Measurements from ENCODE around the gene TMEM121B. TPM values are rescaled to one million over a fixed set of nuclear protein-coding genes. Genes with fewer than 3 reads are reported as not detected.

The TMEM121B gene
- total RNA-seq, 6 experiments from 2014 or later, result 0.05 to 0.33 (median 0.19) TPM

- intact Hi-C loops (cut with DNase I), result no loop called here
- WGBS (ENCODE audit: insufficient coverage, low coverage, low lambda C conversion rate, missing lambda C conversion rate), result 68% methylated on average over 10 of the region's 15 CpGs
- Histone ChIP-seq H3K27ac (no peak overlapping the region), H3K27me3 (no peaks in the 10 kb centered on the region), H3K36me3 (peaks cover 0 to 57% (median 4%) of the 10 kb centered on the region in 4 donors), H3K9me3 (no peaks in the 10 kb centered on the region), H3K4me1 (no peaks in the 10 kb centered on the region), H3K4me3 (no peak overlapping the region)
- DNase-seq (no peak), ATAC-seq (peak; percentile 7 to 73 (median 46))
- TF ChIP-seq, protein P1, sequence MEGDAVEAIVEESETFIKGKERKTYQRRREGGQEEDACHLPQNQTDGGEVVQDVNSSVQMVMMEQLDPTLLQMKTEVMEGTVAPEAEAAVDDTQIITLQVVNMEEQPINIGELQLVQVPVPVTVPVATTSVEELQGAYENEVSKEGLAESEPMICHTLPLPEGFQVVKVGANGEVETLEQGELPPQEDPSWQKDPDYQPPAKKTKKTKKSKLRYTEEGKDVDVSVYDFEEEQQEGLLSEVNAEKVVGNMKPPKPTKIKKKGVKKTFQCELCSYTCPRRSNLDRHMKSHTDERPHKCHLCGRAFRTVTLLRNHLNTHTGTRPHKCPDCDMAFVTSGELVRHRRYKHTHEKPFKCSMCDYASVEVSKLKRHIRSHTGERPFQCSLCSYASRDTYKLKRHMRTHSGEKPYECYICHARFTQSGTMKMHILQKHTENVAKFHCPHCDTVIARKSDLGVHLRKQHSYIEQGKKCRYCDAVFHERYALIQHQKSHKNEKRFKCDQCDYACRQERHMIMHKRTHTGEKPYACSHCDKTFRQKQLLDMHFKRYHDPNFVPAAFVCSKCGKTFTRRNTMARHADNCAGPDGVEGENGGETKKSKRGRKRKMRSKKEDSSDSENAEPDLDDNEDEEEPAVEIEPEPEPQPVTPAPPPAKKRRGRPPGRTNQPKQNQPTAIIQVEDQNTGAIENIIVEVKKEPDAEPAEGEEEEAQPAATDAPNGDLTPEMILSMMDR (IDR thresholded peaks at IDR 0.05), result no peak
- no peak for TF ChIP-seq POLR2A (IDR thresholded peaks at IDR 0.05)
These were observed 14.2 kb downstream of the TMEM121B start for GRCh38 chr22:17106785-17107546.

DNA sequence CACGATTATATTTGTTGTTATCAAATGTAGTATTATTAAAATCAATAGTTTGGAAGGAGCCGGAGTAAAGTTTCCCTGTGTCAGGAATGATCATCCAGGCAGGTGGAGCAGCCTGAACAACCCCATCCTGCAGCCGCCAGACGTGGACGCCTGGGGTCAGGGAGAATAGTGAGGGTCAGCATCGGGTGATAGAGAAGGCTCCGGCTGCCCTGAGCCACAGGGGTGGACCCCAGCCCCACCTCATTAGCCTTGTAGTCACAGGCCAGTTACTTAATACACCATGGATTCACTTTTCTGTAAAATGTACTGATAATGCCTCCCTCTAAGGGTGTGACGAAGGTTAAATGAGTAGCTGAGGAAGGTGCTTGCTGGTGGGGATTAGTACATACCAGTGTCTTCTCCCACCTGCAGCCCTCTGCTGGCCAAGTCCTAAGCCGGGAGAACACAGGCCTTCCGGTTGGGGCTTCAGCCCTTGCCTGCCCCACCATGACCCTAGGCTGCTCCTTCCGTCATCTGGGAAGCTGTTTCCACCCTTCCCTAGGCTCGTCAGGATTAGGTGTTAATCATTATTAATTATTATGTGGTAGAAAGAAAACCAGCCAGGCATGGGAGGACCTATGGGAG is 14.9 kb downstream of the TMEM121B start:
- Histone ChIP-seq H3K27me3 (no peaks in the 10 kb centered on the region), H3K27ac (no peak overlapping the region), H3K9me3 (no peaks in the 10 kb centered on the region), H3K36me3 (peaks cover 0 to 64% (median 7%) of the 10 kb centered on the region in 4 donors), H3K4me1 (no peaks in the 10 kb centered on the region), H3K4me3 (no peak overlapping the region)
- ATAC-seq (peak; percentile 18 to 51 (median 29)), DNase-seq (no peak)
- intact Hi-C loops (cut with DNase I), result no loop called here
- TF ChIP-seq POLR2A (IDR thresholded peaks at IDR 0.05), result no peak
- WGBS (ENCODE audit: insufficient coverage, low coverage, low lambda C conversion rate, missing lambda C conversion rate), result 67% methylated on average over 5 of the region's 12 CpGs

- H3K4me1 ChIP-seq, result no peaks in the 10 kb centered on the region
- H3K36me3 ChIP-seq, result peaks cover 0 to 72% (median 11%) of the 10 kb centered on the region in 4 donors
- no peak for DNase-seq
- intact Hi-C loops (cut with DNase I), result no loop called here
- H3K27me3 ChIP-seq, result no peaks in the 10 kb centered on the region
- no peak for ATAC-seq
- no peaks in the 10 kb centered on the region for H3K9me3 ChIP-seq
- no peak overlapping the region for H3K4me3 ChIP-seq
- TF ChIP-seq, protein P1 (IDR thresholded peaks at IDR 0.05), result no peak
- TF ChIP-seq POLR2A (IDR thresholded peaks at IDR 0.05), result no peak
- 79% methylated on average over 11 of the region's 22 CpGs for WGBS (ENCODE audit: insufficient coverage, low coverage, low lambda C conversion rate, missing lambda C conversion rate)
- no peak overlapping the region for H3K27ac ChIP-seq
These were observed 15.7 kb downstream of the TMEM121B start for GRCh38 chr22:17105143-17106129.

DNA sequence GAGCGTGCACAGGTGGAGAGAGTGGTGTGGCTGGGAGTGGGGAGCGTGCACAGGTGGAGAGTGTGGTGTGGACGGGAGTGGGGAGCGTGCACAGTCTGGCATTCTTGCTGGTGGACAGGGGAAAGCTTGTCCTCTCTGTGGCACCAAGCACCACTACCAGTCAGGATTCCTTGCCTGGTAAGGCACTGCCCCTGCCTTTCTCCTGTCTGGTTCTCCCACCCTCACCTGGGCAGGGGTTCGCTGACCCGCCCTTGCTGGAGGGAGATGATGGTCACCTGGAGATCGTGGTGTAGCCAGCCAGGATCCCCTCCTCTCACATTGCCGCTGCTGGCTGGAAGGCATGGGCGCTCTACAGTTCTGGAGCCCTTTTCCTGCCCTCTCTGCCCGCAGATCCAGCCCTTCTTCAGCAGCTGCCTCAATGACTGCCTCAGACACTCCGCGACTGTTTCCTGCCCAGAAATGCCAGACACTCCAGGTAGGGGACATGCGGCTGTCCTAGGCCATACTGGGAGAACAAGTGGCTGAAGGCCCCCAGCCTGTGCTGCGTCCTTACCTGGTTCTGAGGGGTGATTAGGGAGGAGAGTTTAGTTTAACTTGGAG is 16.7 kb downstream of the TMEM121B start:
- no peak for ATAC-seq
- H3K9me3 ChIP-seq, result no peaks in the 10 kb centered on the region
- WGBS (ENCODE audit: insufficient coverage, low coverage, low lambda C conversion rate, missing lambda C conversion rate), result 87% methylated on average over 4 of the region's 14 CpGs
- H3K27ac ChIP-seq, result no peak overlapping the region
- DNase-seq, result no peak
- H3K4me3 ChIP-seq, result no peak overlapping the region
- H3K27me3 ChIP-seq, result no peaks in the 10 kb centered on the region
- TF ChIP-seq, protein P1 (IDR thresholded peaks at IDR 0.05), result no peak
- TF ChIP-seq POLR2A (IDR thresholded peaks at IDR 0.05), result no peak
- H3K4me1 ChIP-seq, result no peaks in the 10 kb centered on the region
- peaks cover 0 to 75% (median 15%) of the 10 kb centered on the region in 4 donors for H3K36me3 ChIP-seq
- intact Hi-C loops (cut with DNase I), result no loop called here

Measured in right lobe of liver (tissue), 6 donors.